PFSK-1 (cell line): ENCODE data around the gene ACOXL.

Experiments
- FOXP2 ChIP-seq: optimal IDR thresholded peaks from 2 replicates; pipeline ENCODE3; 2011; ENCODE audit warnings: borderline replicate concordance, control low read depth, inconsistent platforms; ENCODE audit not compliant: insufficient read depth; ENCODE audit errors: extremely low read length, extremely low read depth
- POLR2AphosphoS5 ChIP-seq: IDR thresholded peaks from 2 replicates; pipeline ENCODE4 v1.6.1; 2012; ENCODE audit warnings: low read depth, mild to moderate bottlenecking, control low read depth, low read length, moderate library complexity
- REST ChIP-seq, 2 experiments: IDR thresholded peaks; 2 replicates each; pipeline versions ENCODE4 v1.6.1 to v1.8.0; 2011 to 2012; ENCODE audit warnings: low read depth in 2 of 2, low read length in 2 of 2, control low read depth in 1 of 2, inconsistent platforms in 1 of 2, mild to moderate bottlenecking in 1 of 2, moderate library complexity in 1 of 2; ENCODE audit not compliant: insufficient read depth in 1 of 2
- SIN3A ChIP-seq: IDR thresholded peaks from 2 replicates; pipeline ENCODE4 v1.6.1; 2012; ENCODE audit warnings: mild to moderate bottlenecking, low read length, moderate library complexity, borderline replicate concordance; ENCODE audit not compliant: insufficient read depth
- TAF1 ChIP-seq: IDR thresholded peaks from 2 replicates; pipeline ENCODE4 v1.6.1; 2012; ENCODE audit warnings: low read length, control low read depth, borderline replicate concordance; ENCODE audit not compliant: insufficient read depth

- no peak for TF ChIP-seq POLR2AphosphoS5
- TF ChIP-seq TAF1, result no peak
- TF ChIP-seq REST (IDR thresholded peaks at IDR 0.05; ENCODE audit: insufficient read depth in 1 of 2, low read depth in 2 of 2, low read length in 2 of 2), result no peak
- TF ChIP-seq SIN3A, result no peak
- TF ChIP-seq FOXP2, result no peak
Measured at GRCh38 chr2:110940376-110940910, 208.1 kb downstream of the ACOXL start.
